H1 (cell line): ENCODE data around the gene BEAN1. TPM values are rescaled to one million over a fixed set of nuclear protein-coding genes. Genes with fewer than 3 reads are reported as not detected.

Source experiments
- CTCF ChIA-PET: fragments of 300-600 bp; sonication (Branson Sonifier 250); formaldehyde crosslinking; loops from one replicate; lab custom pipeline; 2021; ENCODE audit not compliant: partially characterized antibody; lab: Charles Lee
- POLR2A ChIA-PET: fragments of 300-600 bp; sonication (Branson Sonifier 250); formaldehyde crosslinking; loops from one replicate; lab custom pipeline; 2021; ENCODE audit warnings: inconsistent platforms; ENCODE audit not compliant: partially characterized antibody; lab: Charles Lee
- DNase-seq, 2 experiments: peaks; one replicate each; pipeline versions ENCODE4 v3.0.0 to v3.0.0-alpha.2; 2010 to 2022; ENCODE audit warnings: low spot score in 2 of 2, low read depth in 1 of 2, mixed read lengths in 1 of 2
- FAIRE-seq: peaks from 2 replicates; lab custom pipeline; 2011; peaks lifted over from hg19 to GRCh38; lab: Jason Lieb, UNC
- H2AFZ ChIP-seq: 2 replicates; pipeline ENCODE4 v1.8.1; 2012; ENCODE audit warnings: low read length, inconsistent platforms
- H2AK5ac ChIP-seq: 2 replicates; pipeline ENCODE4 v1.6.1; 2013; ENCODE audit warnings: low read depth, low read length
- H2BK120ac ChIP-seq: replicated peaks from 2 replicates; pipeline ENCODE3; 2013; ENCODE audit warnings: low read depth, low read length, inconsistent platforms
- H2BK12ac ChIP-seq: 2 replicates; pipeline ENCODE4 v1.6.1; 2013; ENCODE audit warnings: low read depth, low read length
- H2BK15ac ChIP-seq: 2 replicates; pipeline ENCODE4 v1.6.1; 2013; ENCODE audit warnings: low read length
- H2BK20ac ChIP-seq: 2 replicates; pipeline ENCODE4 v1.6.1; 2013; ENCODE audit warnings: low read length
- H2BK5ac ChIP-seq: 2 replicates; pipeline ENCODE4 v1.6.1; 2013; ENCODE audit warnings: low read depth, low read length
- H3K14ac ChIP-seq: 2 replicates; pipeline ENCODE4 v1.6.1; 2013; ENCODE audit warnings: inconsistent platforms; ENCODE audit not compliant: insufficient read length
- H3K18ac ChIP-seq: 2 replicates; pipeline ENCODE4 v1.6.1; 2013; ENCODE audit warnings: low read length; ENCODE audit errors: extremely low read depth
- H3K23ac ChIP-seq: 2 replicates; pipeline ENCODE4 v1.6.1; 2013; ENCODE audit warnings: inconsistent platforms; ENCODE audit not compliant: insufficient read length
- H3K23me2 ChIP-seq: 2 replicates; pipeline ENCODE4 v1.6.1; 2013; ENCODE audit warnings: low read depth, low read length
- H3K27ac ChIP-seq: 2 replicates; pipeline ENCODE4 v1.6.1; 2011; ENCODE audit warnings: low read depth, low read length, inconsistent platforms
- H3K27me3 ChIP-seq, 4 experiments: replicated peaks in 1 of 4; 1 replicate in 1 of 4; 2 replicates in 3 of 4; pipeline versions ENCODE4 v1.6.1 to v1.8.1; 2011 to 2013; ENCODE audit warnings: low read length in 3 of 4, mild to moderate bottlenecking in 3 of 4, inconsistent platforms in 2 of 4, mixed read lengths in 2 of 4, moderate library complexity in 1 of 4; ENCODE audit not compliant: control insufficient read depth in 3 of 4, insufficient read depth in 3 of 4; ENCODE audit errors: extremely low read depth in 1 of 4
- H3K36me3 ChIP-seq, 4 experiments: 2 replicates each; pipeline versions ENCODE4 v1.6.1 to v1.8.1; 2011 to 2013; ENCODE audit warnings: mild to moderate bottlenecking in 4 of 4, low read length in 3 of 4, moderate library complexity in 2 of 4, control low read depth in 1 of 4, inconsistent platforms in 1 of 4; ENCODE audit not compliant: insufficient read depth in 4 of 4, control insufficient read depth in 2 of 4
- H3K4ac ChIP-seq: replicated peaks from 2 replicates; pipeline ENCODE3; 2013; ENCODE audit warnings: low read length, low read depth, mixed read lengths, inconsistent platforms; ENCODE audit not compliant: insufficient read length
- H3K4me1 ChIP-seq, 4 experiments: replicated peaks in 1 of 4; 1 replicate in 1 of 4; 2 replicates in 3 of 4; pipeline versions ENCODE4 v1.6.1 to v1.8.1; 2011 to 2013; ENCODE audit warnings: low read length in 3 of 4, inconsistent platforms in 2 of 4, mixed read lengths in 1 of 4; ENCODE audit not compliant: insufficient read depth in 4 of 4, control insufficient read depth in 3 of 4
- H3K4me2 ChIP-seq, 2 experiments: 2 replicates each; pipeline versions ENCODE4 v1.6.1 to v1.8.1; 2011 to 2013; ENCODE audit warnings: low read depth in 2 of 2, low read length in 2 of 2, control low read depth in 1 of 2, inconsistent platforms in 1 of 2, mild to moderate bottlenecking in 1 of 2; ENCODE audit not compliant: insufficient read depth in 1 of 2
- H3K4me3 ChIP-seq, 4 experiments: fragments of 200-600, 300-600 bp in 1 of 4; sonication (generic), shearing (Covaris generic), sonication (Bioruptor Twin) in 1 of 4; 2 replicates each; pipeline versions ENCODE4 v1.5.1 to v1.8.1; 2011 to 2016; ENCODE audit warnings: low read length in 4 of 4, low read depth in 3 of 4, control low read depth in 2 of 4, inconsistent platforms in 2 of 4, mild to moderate bottlenecking in 2 of 4, mixed read lengths in 1 of 4, moderate library complexity in 1 of 4; ENCODE audit not compliant: insufficient read depth in 2 of 4; ENCODE audit errors: extremely low read depth in 1 of 4
- H3K56ac ChIP-seq: replicated peaks from 2 replicates; pipeline ENCODE3; 2013; ENCODE audit warnings: low read depth, mild to moderate bottlenecking, mixed read lengths, low read length, inconsistent platforms; ENCODE audit not compliant: insufficient read length
- H3K79me1 ChIP-seq: 2 replicates; pipeline ENCODE4 v1.6.1; 2013; ENCODE audit warnings: low read depth, low read length, control low read depth
- H3K79me2 ChIP-seq, 2 experiments: 2 replicates each; pipeline versions ENCODE4 v1.6.1 to v1.8.1; 2012 to 2013; ENCODE audit warnings: low read length in 2 of 2, mild to moderate bottlenecking in 2 of 2, inconsistent platforms in 1 of 2; ENCODE audit not compliant: insufficient read depth in 2 of 2, control insufficient read depth in 1 of 2
- H3K9ac ChIP-seq, 4 experiments: replicated peaks in 1 of 4; 1 replicate in 1 of 4; 2 replicates in 3 of 4; pipeline versions ENCODE4 v1.6.1 to v1.8.1; 2011 to 2013; ENCODE audit warnings: low read depth in 3 of 4, low read length in 3 of 4, control low read depth in 2 of 4, mild to moderate bottlenecking in 2 of 4, moderate library complexity in 2 of 4, inconsistent platforms in 1 of 4; ENCODE audit errors: extremely low read depth in 1 of 4
- H3K9me3 ChIP-seq, 2 experiments: 2 replicates each; pipeline versions ENCODE4 v1.6.1 to v1.8.1; 2012 to 2013; ENCODE audit warnings: mild to moderate bottlenecking in 2 of 2, moderate library complexity in 2 of 2, control low read depth in 1 of 2, inconsistent platforms in 1 of 2, low read depth in 1 of 2, low read length in 1 of 2, mixed read lengths in 1 of 2; ENCODE audit not compliant: insufficient read depth in 2 of 2
- H4K20me1 ChIP-seq, 2 experiments: replicated peaks in 1 of 2; 2 replicates each; pipeline versions ENCODE3 to v1.8.1; 2011 to 2013; ENCODE audit warnings: inconsistent platforms in 2 of 2, low read length in 2 of 2, mild to moderate bottlenecking in 1 of 2; ENCODE audit not compliant: insufficient read depth in 2 of 2, control insufficient read depth in 1 of 2
- H4K5ac ChIP-seq: 2 replicates; pipeline ENCODE4 v1.6.1; 2013; ENCODE audit warnings: low read length, low read depth, mixed read lengths, inconsistent platforms; ENCODE audit not compliant: insufficient read length
- H4K8ac ChIP-seq: 2 replicates; pipeline ENCODE4 v1.8.0; 2013; ENCODE audit warnings: mild to moderate bottlenecking, moderate library complexity, low read length, inconsistent platforms; ENCODE audit not compliant: insufficient read depth; ENCODE audit errors: extremely low read depth
- H4K91ac ChIP-seq: replicated peaks from 2 replicates; pipeline ENCODE3; 2013; ENCODE audit warnings: low read length, mixed read lengths, inconsistent platforms; ENCODE audit not compliant: insufficient read length
- EP300 ChIP-seq, 2 experiments: IDR thresholded peaks; 1 replicate in 1 of 2; 2 replicates in 1 of 2; pipeline ENCODE4 v1.6.1; 2011 to 2012; ENCODE audit warnings: low read depth in 2 of 2, low read length in 2 of 2, mild to moderate bottlenecking in 2 of 2, borderline replicate concordance in 1 of 2, inconsistent platforms in 1 of 2, moderate library complexity in 1 of 2
- WGBS, 2 experiments: shearing (Covaris generic) in 1 of 2; methylation state at CpG; one replicate each; pipeline versions ENCODE4 v1.1.6 to v1.1.7; 2013 to 2015; ENCODE audit warnings: low lambda C conversion rate in 2 of 2, mixed read lengths in 2 of 2, inconsistent platforms in 1 of 2, low coverage in 1 of 2, missing lambda C conversion rate in 1 of 2; ENCODE audit not compliant: insufficient replicate concordance in 2 of 2, insufficient coverage in 1 of 2, insufficient read length in 1 of 2; ENCODE audit errors: extremely low coverage in 1 of 2, missing lambda C conversion rate in 1 of 2; 5-methylcytosine and 5-hydroxymethylcytosine counted together
- polyA plus RNA-seq, 7 experiments: library from polyadenylated mRNA; depleted of rRNA in 3 of 7; stranded (reverse) in 5 of 7; unstranded in 2 of 7; fragments of >200 nt in 5 of 7; fragments of 200-250 nt in 2 of 7; gene quantifications; 1 replicate in 5 of 7; 2 replicates in 1 of 7; 4 replicates in 1 of 7; pipeline versions ENCODE4 v1.2.1 to v1.2.3, GENCODE V29; 2011 to 2013; ENCODE audit warnings: missing spikeins in 2 of 7, mixed read lengths in 2 of 7
- total RNA-seq: library from RNA; stranded (reverse); fragmentation: NEBNext Ultra II Directional; extraction: Animal tissue kit (Norgen Biotek cat#: 25700); gene quantifications from 2 replicates; pipeline ENCODE4 v1.2.1, GENCODE V29; 2021

Gene BEAN1
- total and polyA plus RNA-seq, 2 of the 8 experiments (the other 6 are each of a cell fraction or from before 2014, with no cell fraction given): 0.08 TPM; not detected in 1

GRCh38 chr16:66391726-66392670, 35.1 kb upstream of the BEAN1 start:
- Histone ChIP-seq H3K18ac (no peak overlapping the region), H3K9me3 (no peaks in the 10 kb centered on the region), H3K27me3 (no peaks in the 10 kb centered on the region), H3K56ac (no peak overlapping the region), H3K79me1 (no peaks in the 10 kb centered on the region), H3K23me2 (no peaks in the 10 kb centered on the region), H3K4me2 (no peak overlapping the region), H3K36me3 (no peaks in the 10 kb centered on the region), H2AFZ (no peak overlapping the region), H3K4me3 (no peak overlapping the region), H2BK15ac (no peak overlapping the region), H3K23ac (no peak overlapping the region), H2BK12ac (no peak overlapping the region), H4K20me1 (no peaks in the 10 kb centered on the region), H3K14ac (no peak overlapping the region), H3K9ac (no peak overlapping the region), H2AK5ac (no peak overlapping the region), H2BK120ac (no peak overlapping the region), H3K4ac (no peak overlapping the region), H3K79me2 (no peaks in the 10 kb centered on the region), H3K4me1 (no peaks in the 10 kb centered on the region), H4K91ac (no peak overlapping the region), H2BK20ac (no peak overlapping the region), H4K8ac (no peak overlapping the region), H2BK5ac (no peak overlapping the region), H4K5ac (no peak overlapping the region), H3K27ac (no peak overlapping the region)
- ChIA-PET CTCF (interaction anchor here (0.9 to 2.1 kb wide), 5 partner anchors 10 to 197 kb away, joined by 3 to 20 read pairs (median 4); no protein-coding TSS in a partner anchor), POLR2A (interaction anchor here (1.1 kb wide), 1 partner anchor 48 kb away, joined by 3 read pairs; no protein-coding TSS in a partner anchor)
- DNase-seq (no peak), FAIRE-seq (no peak)
- WGBS, 2 experiments: 91% methylated on average over 18 of the region's 18 CpGs; no CpG with 5 or more reads in 1 of the 2 experiments
- no peak for TF ChIP-seq EP300 (IDR thresholded peaks at IDR 0.05; ENCODE audit: borderline replicate concordance in 1 of 2, low read depth in 2 of 2, low read length in 2 of 2)
